Measurements from ENCODE around the gene MECR. TPM values are rescaled to one million over a fixed set of nuclear protein-coding genes. Genes with fewer than 3 reads are reported as not detected.

MECR gene
- total RNA-seq, 3 donors from 2014 or later (not counting 1 experiment from before 2014, with no cell fraction given) = 8.0 to 11.2 (median 8.8) TPM

- no peak for TF ChIP-seq CTCF (IDR thresholded peaks at IDR 0.05)
- Mint-ChIP-seq H3K4me1 (peaks cover 32 to 35% of the 10 kb centered on the region in 2 donors), H3K27ac (peak overlapping the region in 1 of 2 donors; percentile 49), H3K36me3 (no peaks in the 10 kb centered on the region), H3K4me3 (peak overlapping the region; percentile 60), H3K9me3 (no peaks in the 10 kb centered on the region), H3K27me3 (ENCODE audit: low read depth in 2 of 2) (peaks cover 23 to 26% of the 10 kb centered on the region in 2 donors)
- no peak overlapping the region for H3K27ac ChIP-seq (ENCODE audit: low read length)
- DNase-seq (no peak), ATAC-seq (no peak)
- H3K4me1 ChIP-seq (ENCODE audit: control insufficient read depth, insufficient read depth, low read length) = peaks cover 24% of the 10 kb centered on the region
- intact Hi-C loops (cut with micrococcal nuclease) = no loop called here
- no peaks in the 10 kb centered on the region for H3K9me3 ChIP-seq (ENCODE audit: control insufficient read depth, insufficient read depth, low read length)
- peaks cover 21% of the 10 kb centered on the region for H3K27me3 ChIP-seq (ENCODE audit: control insufficient read depth, insufficient read depth, low read length)
- WGBS (ENCODE audit: insufficient coverage) = 83% methylated on average over 3 of the region's 3 CpGs
- H3K4me3 ChIP-seq (ENCODE audit: low read length) = no peak overlapping the region
- H3K36me3 ChIP-seq (ENCODE audit: control insufficient read depth, insufficient read depth, low read length) = no peaks in the 10 kb centered on the region
These were observed 1.7 kb upstream of the MECR start for GRCh38 chr1:29232387-29232786.

- 18% methylated on average over 4 of the region's 4 CpGs for WGBS (ENCODE audit: insufficient coverage)
- ATAC-seq (no peak), DNase-seq (no peak)
- no peak for TF ChIP-seq CTCF (IDR thresholded peaks at IDR 0.05)
- Mint-ChIP-seq H3K9me3 (no peaks in the 10 kb centered on the region), H3K4me3 (peak overlapping the region; percentile 91), H3K27ac (peak overlapping the region; percentile 86 to 89), H3K36me3 (no peaks in the 10 kb centered on the region), H3K4me1 (peaks cover 19 to 21% of the 10 kb centered on the region in 2 donors), H3K27me3 (ENCODE audit: low read depth in 2 of 2) (peaks cover 7 to 12% of the 10 kb centered on the region in 2 donors)
- Histone ChIP-seq H3K27me3 (ENCODE audit: control insufficient read depth, insufficient read depth, low read length) (peaks cover 7% of the 10 kb centered on the region), H3K4me3 (ENCODE audit: low read length) (peak overlapping the region; percentile 95), H3K4me1 (ENCODE audit: control insufficient read depth, insufficient read depth, low read length) (peaks cover 12% of the 10 kb centered on the region), H3K9me3 (ENCODE audit: control insufficient read depth, insufficient read depth, low read length) (no peaks in the 10 kb centered on the region), H3K27ac (ENCODE audit: low read length) (peak overlapping the region; percentile 57), H3K36me3 (ENCODE audit: control insufficient read depth, insufficient read depth, low read length) (peaks cover 2% of the 10 kb centered on the region)
- intact Hi-C loops (cut with micrococcal nuclease) = no loop called here
These were observed 556 bp downstream of the MECR start for GRCh38 chr1:29230204-29230552.

GRCh38 chr1:29227511-29227910, 3.2 kb downstream of the MECR start:
- H3K4me3 ChIP-seq (ENCODE audit: low read length) = no peak overlapping the region
- Mint-ChIP-seq H3K27ac (no peak overlapping the region), H3K36me3 (no peaks in the 10 kb centered on the region), H3K4me1 (peaks cover 19 to 21% of the 10 kb centered on the region in 2 donors), H3K27me3 (ENCODE audit: low read depth in 2 of 2) (no peaks in the 10 kb centered on the region), H3K9me3 (no peaks in the 10 kb centered on the region), H3K4me3 (no peak overlapping the region)
- H3K4me1 ChIP-seq (ENCODE audit: control insufficient read depth, insufficient read depth, low read length) = peaks cover 12% of the 10 kb centered on the region
- TF ChIP-seq CTCF (IDR thresholded peaks at IDR 0.05) = no peak
- WGBS (ENCODE audit: insufficient coverage) = 93% methylated on average over 5 of the region's 5 CpGs
- intact Hi-C loops (cut with micrococcal nuclease) = no loop called here
- H3K27ac ChIP-seq (ENCODE audit: low read length) = no peak overlapping the region
- H3K27me3 ChIP-seq (ENCODE audit: control insufficient read depth, insufficient read depth, low read length) = no peaks in the 10 kb centered on the region
- no peak for ATAC-seq
- H3K9me3 ChIP-seq (ENCODE audit: control insufficient read depth, insufficient read depth, low read length) = no peaks in the 10 kb centered on the region
- no peak for DNase-seq
- peaks cover 2% of the 10 kb centered on the region for H3K36me3 ChIP-seq (ENCODE audit: control insufficient read depth, insufficient read depth, low read length)

GRCh38 chr1:29225361-29225760, 5.4 kb downstream of the MECR start:
- H3K27me3 ChIP-seq (ENCODE audit: control insufficient read depth, insufficient read depth, low read length) = no peaks in the 10 kb centered on the region
- 89% methylated on average over 4 of the region's 4 CpGs for WGBS (ENCODE audit: insufficient coverage)
- no peak for TF ChIP-seq CTCF (IDR thresholded peaks at IDR 0.05)
- ATAC-seq (no peak), DNase-seq (no peak)
- Mint-ChIP-seq H3K27ac (no peak overlapping the region), H3K4me1 (peaks cover 7 to 10% of the 10 kb centered on the region in 2 donors), H3K4me3 (no peak overlapping the region), H3K27me3 (ENCODE audit: low read depth in 2 of 2) (no peaks in the 10 kb centered on the region), H3K36me3 (no peaks in the 10 kb centered on the region), H3K9me3 (no peaks in the 10 kb centered on the region)
- peaks cover 4% of the 10 kb centered on the region for H3K4me1 ChIP-seq (ENCODE audit: control insufficient read depth, insufficient read depth, low read length)
- H3K36me3 ChIP-seq (ENCODE audit: control insufficient read depth, insufficient read depth, low read length) = peaks cover 2% of the 10 kb centered on the region
- H3K27ac ChIP-seq (ENCODE audit: low read length) = no peak overlapping the region
- no peak overlapping the region for H3K4me3 ChIP-seq (ENCODE audit: low read length)
- intact Hi-C loops (cut with micrococcal nuclease) = no loop called here
- no peaks in the 10 kb centered on the region for H3K9me3 ChIP-seq (ENCODE audit: control insufficient read depth, insufficient read depth, low read length)

All from natural killer cell (primary cell).